ENCODE measurements around the gene ZDHHC7. TPM values are rescaled to one million over a fixed set of nuclear protein-coding genes. Genes with fewer than 3 reads are reported as not detected.

ZDHHC7 gene
- total RNA-seq, 4 donors from 2014 or later, result 24.8 to 89.1 (median 69.6) TPM

- no peak for DNase-seq
- Histone ChIP-seq H3K4me1 (peaks cover 0 to 33% (median 1%) of the 10 kb centered on the region in 4 donors), H3K36me3 (no peaks in the 10 kb centered on the region), H3K27ac (no peak overlapping the region), H3K4me3 (no peak overlapping the region), H3K27me3 (no peaks in the 10 kb centered on the region), H3K9me3 (no peaks in the 10 kb centered on the region)
- no peak for TF ChIP-seq CTCF (IDR thresholded peaks at IDR 0.05)
- TF ChIP-seq POLR2A (IDR thresholded peaks at IDR 0.05), result no peak
These were observed 34.5 kb upstream of the ZDHHC7 start for GRCh38 chr16:85045641-85046471.

- Histone ChIP-seq H3K4me3 (no peak overlapping the region), H3K36me3 (no peaks in the 10 kb centered on the region), H3K9me3 (no peaks in the 10 kb centered on the region), H3K27me3 (no peaks in the 10 kb centered on the region), H3K4me1 (peaks cover 0 to 26% (median 0%) of the 10 kb centered on the region in 4 donors), H3K27ac (no peak overlapping the region)
- no peak for DNase-seq
- TF ChIP-seq CTCF (IDR thresholded peaks at IDR 0.05) (no peak), POLR2A (IDR thresholded peaks at IDR 0.05) (no peak)
These were observed 33.7 kb upstream of the ZDHHC7 start for GRCh38 chr16:85045077-85045476.

GRCh38 chr16:85042606-85043005 is 31.3 kb upstream of the ZDHHC7 start:
- TF ChIP-seq CTCF (IDR thresholded peaks at IDR 0.05) (no peak), POLR2A (IDR thresholded peaks at IDR 0.05) (no peak)
- Histone ChIP-seq H3K4me1 (peaks cover 0 to 10% (median 0%) of the 10 kb centered on the region in 4 donors), H3K4me3 (no peak overlapping the region), H3K27ac (no peak overlapping the region), H3K36me3 (no peaks in the 10 kb centered on the region), H3K9me3 (no peaks in the 10 kb centered on the region), H3K27me3 (no peaks in the 10 kb centered on the region)
- DNase-seq, result no peak

GRCh38 chr16:85042167-85042526 is 30.8 kb upstream of the ZDHHC7 start:
- no peaks in the 10 kb centered on the region for H3K27me3 ChIP-seq
- peaks cover 0 to 5% (median 0%) of the 10 kb centered on the region in 4 donors for H3K4me1 ChIP-seq
- H3K4me3 ChIP-seq, result no peak overlapping the region
- no peak for DNase-seq
- no peak for TF ChIP-seq POLR2A (IDR thresholded peaks at IDR 0.05)
- TF ChIP-seq CTCF (IDR thresholded peaks at IDR 0.05), result no peak
- no peaks in the 10 kb centered on the region for H3K9me3 ChIP-seq
- H3K36me3 ChIP-seq, result no peaks in the 10 kb centered on the region
- H3K27ac ChIP-seq, result no peak overlapping the region

- Histone ChIP-seq H3K9me3 (no peaks in the 10 kb centered on the region), H3K27me3 (no peaks in the 10 kb centered on the region), H3K27ac (no peak overlapping the region), H3K4me3 (no peak overlapping the region), H3K36me3 (no peaks in the 10 kb centered on the region), H3K4me1 (no peaks in the 10 kb centered on the region)
- no peak for TF ChIP-seq POLR2A (IDR thresholded peaks at IDR 0.05)
- TF ChIP-seq CTCF (IDR thresholded peaks at IDR 0.05), result no peak
- DNase-seq, result no peak
These were observed 30.2 kb upstream of the ZDHHC7 start for GRCh38 chr16:85041219-85042166.
